ENCODE data around the gene PIEZO1. TPM values are rescaled to one million over a fixed set of nuclear protein-coding genes. Genes with fewer than 3 reads are reported as not detected.

PIEZO1 gene
- total and polyA plus RNA-seq, 10 of the 15 experiments (the other 5 are each of a cell fraction or from before 2014, with no cell fraction given): 1.3 to 169 (median 33.4) TPM

GRCh38 chr16:88706229-88706964, 78.6 kb downstream of the PIEZO1 start, which contains the start of the genes CTU2 and RNF166 (continued):
- TF ChIP-seq, protein P1, sequence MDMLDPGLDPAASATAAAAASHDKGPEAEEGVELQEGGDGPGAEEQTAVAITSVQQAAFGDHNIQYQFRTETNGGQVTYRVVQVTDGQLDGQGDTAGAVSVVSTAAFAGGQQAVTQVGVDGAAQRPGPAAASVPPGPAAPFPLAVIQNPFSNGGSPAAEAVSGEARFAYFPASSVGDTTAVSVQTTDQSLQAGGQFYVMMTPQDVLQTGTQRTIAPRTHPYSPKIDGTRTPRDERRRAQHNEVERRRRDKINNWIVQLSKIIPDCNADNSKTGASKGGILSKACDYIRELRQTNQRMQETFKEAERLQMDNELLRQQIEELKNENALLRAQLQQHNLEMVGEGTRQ (IDR thresholded peaks at IDR 0.05; ENCODE audit: borderline replicate concordance, low read depth, low read length): peak; percentile 12
- TF ChIP-seq ZBED1 (IDR thresholded peaks at IDR 0.05; ENCODE audit: borderline replicate concordance): no peak
- peak; percentile 96 for TF ChIP-seq ATF3 (IDR thresholded peaks at IDR 0.05; ENCODE audit: borderline replicate concordance, extremely low read depth, low read depth, low read length)
- TF ChIP-seq CREB1 (IDR thresholded peaks at IDR 0.05; ENCODE audit: low read depth): peak; percentile 99
- TF ChIP-seq NFXL1 (IDR thresholded peaks at IDR 0.05; ENCODE audit: borderline replicate concordance): no peak
- TF ChIP-seq KLF5 (IDR thresholded peaks at IDR 0.05; ENCODE audit: partially characterized antibody): peak; percentile 85
- peak; percentile 92 for TF ChIP-seq IKZF1 (conservative IDR thresholded peaks at IDR 0.05)
- no peak for TF ChIP-seq CHD2 (IDR thresholded peaks at IDR 0.05; ENCODE audit: borderline replicate concordance, low read depth, low read length)
- peak; percentile 67 for TF ChIP-seq RUNX3 (IDR thresholded peaks at IDR 0.05; ENCODE audit: low read length)
- TF ChIP-seq ZBTB40 (IDR thresholded peaks at IDR 0.05; ENCODE audit: borderline replicate concordance): no peak
- TF ChIP-seq HDAC2 (IDR thresholded peaks at IDR 0.05): peak; percentile 66; the same call in 1 of the 2 replicates
- TF ChIP-seq TARDBP (IDR thresholded peaks at IDR 0.05; ENCODE audit: borderline replicate concordance): peak; percentile 83; the same call in 1 of the 2 replicates
- TF ChIP-seq POLR2A (IDR thresholded peaks at IDR 0.05; ENCODE audit: low read depth, low read length): peak; percentile 75; the same call in 1 of the 2 replicates
- TF ChIP-seq, protein P2, sequence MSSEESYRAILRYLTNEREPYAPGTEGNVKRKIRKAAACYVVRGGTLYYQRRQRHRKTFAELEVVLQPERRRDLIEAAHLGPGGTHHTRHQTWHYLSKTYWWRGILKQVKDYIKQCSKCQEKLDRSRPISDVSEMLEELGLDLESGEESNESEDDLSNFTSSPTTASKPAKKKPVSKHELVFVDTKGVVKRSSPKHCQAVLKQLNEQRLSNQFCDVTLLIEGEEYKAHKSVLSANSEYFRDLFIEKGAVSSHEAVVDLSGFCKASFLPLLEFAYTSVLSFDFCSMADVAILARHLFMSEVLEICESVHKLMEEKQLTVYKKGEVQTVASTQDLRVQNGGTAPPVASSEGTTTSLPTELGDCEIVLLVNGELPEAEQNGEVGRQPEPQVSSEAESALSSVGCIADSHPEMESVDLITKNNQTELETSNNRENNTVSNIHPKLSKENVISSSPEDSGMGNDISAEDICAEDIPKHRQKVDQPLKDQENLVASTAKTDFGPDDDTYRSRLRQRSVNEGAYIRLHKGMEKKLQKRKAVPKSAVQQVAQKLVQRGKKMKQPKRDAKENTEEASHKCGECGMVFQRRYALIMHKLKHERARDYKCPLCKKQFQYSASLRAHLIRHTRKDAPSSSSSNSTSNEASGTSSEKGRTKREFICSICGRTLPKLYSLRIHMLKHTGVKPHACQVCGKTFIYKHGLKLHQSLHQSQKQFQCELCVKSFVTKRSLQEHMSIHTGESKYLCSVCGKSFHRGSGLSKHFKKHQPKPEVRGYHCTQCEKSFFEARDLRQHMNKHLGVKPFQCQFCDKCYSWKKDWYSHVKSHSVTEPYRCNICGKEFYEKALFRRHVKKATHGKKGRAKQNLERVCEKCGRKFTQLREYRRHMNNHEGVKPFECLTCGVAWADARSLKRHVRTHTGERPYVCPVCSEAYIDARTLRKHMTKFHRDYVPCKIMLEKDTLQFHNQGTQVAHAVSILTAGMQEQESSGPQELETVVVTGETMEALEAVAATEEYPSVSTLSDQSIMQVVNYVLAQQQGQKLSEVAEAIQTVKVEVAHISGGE (CRISPR knock-in tag; IDR thresholded peaks at IDR 0.05): peak; percentile 22; the same call in 1 of the 2 replicates
- TF ChIP-seq SREBF1 (IDR thresholded peaks at IDR 0.05; ENCODE audit: low read length): no peak; the same call in 1 of the 2 replicates
- TF ChIP-seq, protein P3, sequence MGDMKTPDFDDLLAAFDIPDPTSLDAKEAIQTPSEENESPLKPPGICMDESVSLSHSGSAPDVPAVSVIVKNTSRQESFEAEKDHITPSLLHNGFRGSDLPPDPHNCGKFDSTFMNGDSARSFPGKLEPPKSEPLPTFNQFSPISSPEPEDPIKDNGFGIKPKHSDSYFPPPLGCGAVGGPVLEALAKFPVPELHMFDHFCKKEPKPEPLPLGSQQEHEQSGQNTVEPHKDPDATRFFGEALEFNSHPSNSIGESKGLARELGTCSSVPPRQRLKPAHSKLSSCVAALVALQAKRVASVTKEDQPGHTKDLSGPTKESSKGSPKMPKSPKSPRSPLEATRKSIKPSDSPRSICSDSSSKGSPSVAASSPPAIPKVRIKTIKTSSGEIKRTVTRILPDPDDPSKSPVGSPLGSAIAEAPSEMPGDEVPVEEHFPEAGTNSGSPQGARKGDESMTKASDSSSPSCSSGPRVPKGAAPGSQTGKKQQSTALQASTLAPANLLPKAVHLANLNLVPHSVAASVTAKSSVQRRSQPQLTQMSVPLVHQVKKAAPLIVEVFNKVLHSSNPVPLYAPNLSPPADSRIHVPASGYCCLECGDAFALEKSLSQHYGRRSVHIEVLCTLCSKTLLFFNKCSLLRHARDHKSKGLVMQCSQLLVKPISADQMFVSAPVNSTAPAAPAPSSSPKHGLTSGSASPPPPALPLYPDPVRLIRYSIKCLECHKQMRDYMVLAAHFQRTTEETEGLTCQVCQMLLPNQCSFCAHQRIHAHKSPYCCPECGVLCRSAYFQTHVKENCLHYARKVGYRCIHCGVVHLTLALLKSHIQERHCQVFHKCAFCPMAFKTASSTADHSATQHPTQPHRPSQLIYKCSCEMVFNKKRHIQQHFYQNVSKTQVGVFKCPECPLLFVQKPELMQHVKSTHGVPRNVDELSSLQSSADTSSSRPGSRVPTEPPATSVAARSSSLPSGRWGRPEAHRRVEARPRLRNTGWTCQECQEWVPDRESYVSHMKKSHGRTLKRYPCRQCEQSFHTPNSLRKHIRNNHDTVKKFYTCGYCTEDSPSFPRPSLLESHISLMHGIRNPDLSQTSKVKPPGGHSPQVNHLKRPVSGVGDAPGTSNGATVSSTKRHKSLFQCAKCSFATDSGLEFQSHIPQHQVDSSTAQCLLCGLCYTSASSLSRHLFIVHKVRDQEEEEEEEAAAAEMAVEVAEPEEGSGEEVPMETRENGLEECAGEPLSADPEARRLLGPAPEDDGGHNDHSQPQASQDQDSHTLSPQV (IDR thresholded peaks at IDR 0.05): peak; percentile 90; the same call in 1 of the 2 replicates
- peak; percentile 36; the same call in 1 of the 2 replicates for TF ChIP-seq TAF1 (IDR thresholded peaks at IDR 0.05; ENCODE audit: borderline replicate concordance, low read depth, low read length)

Data from GM12878 (cell line).